ENCODE results near the gene RIOK1.
"Not testable (repeated sequence)": the region's sequence is repeated elsewhere in the genome, so short reads cannot be mapped to it uniquely, and the experiment has no call there.

DNA sequence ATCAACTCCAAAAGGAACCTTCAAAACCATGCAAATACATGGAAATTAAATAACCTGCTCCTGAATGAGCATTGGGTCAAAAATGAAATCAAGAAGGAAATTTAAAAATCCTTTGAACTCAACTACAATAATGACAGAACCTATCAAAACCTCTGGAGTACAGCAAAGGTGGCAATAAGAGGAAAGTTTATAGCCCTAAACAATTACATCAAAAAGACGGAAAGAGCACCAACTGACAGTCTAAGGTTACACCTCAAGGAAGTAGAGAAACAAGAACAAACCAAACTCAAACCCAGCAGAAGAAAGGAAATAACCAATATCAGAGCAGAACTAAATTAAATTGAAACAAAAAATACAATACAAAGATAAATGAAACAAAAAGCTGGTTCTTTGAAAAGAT lies 39.0 kb upstream of the RIOK1 start:
- TF ChIP-seq, protein P1, sequence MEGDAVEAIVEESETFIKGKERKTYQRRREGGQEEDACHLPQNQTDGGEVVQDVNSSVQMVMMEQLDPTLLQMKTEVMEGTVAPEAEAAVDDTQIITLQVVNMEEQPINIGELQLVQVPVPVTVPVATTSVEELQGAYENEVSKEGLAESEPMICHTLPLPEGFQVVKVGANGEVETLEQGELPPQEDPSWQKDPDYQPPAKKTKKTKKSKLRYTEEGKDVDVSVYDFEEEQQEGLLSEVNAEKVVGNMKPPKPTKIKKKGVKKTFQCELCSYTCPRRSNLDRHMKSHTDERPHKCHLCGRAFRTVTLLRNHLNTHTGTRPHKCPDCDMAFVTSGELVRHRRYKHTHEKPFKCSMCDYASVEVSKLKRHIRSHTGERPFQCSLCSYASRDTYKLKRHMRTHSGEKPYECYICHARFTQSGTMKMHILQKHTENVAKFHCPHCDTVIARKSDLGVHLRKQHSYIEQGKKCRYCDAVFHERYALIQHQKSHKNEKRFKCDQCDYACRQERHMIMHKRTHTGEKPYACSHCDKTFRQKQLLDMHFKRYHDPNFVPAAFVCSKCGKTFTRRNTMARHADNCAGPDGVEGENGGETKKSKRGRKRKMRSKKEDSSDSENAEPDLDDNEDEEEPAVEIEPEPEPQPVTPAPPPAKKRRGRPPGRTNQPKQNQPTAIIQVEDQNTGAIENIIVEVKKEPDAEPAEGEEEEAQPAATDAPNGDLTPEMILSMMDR (IDR thresholded peaks at IDR 0.05; ENCODE audit: low read length): not testable (repeated sequence)
- not testable (repeated sequence) for TF ChIP-seq EZH2 (optimal IDR thresholded peaks at IDR 0.05; ENCODE audit: low read depth, low read length)

Measured in MM.1S (cell line).